Osteocyte (in vitro differentiated cells): ENCODE measurements around the gene MPRIP. TPM values are rescaled to one million over a fixed set of nuclear protein-coding genes. Genes with fewer than 3 reads are reported as not detected.

ENCODE experiments used
- DNase-seq: peaks from one replicate; pipeline ENCODE4 v3.0.0; 2021; ENCODE audit warnings: mixed read lengths; ENCODE audit not compliant: unreplicated experiment; ENCODE audit errors: extremely low spot score
- H3K27ac Mint-ChIP-seq: one replicate; pipeline ENCODE4 v1.8.0; 2021; ENCODE audit warnings: mild to moderate bottlenecking, mixed read lengths; ENCODE audit not compliant: unreplicated experiment
- H3K27me3 Mint-ChIP-seq: one replicate; pipeline ENCODE4 v1.8.0; 2021; ENCODE audit warnings: mixed read lengths; ENCODE audit not compliant: unreplicated experiment
- H3K36me3 Mint-ChIP-seq: one replicate; pipeline ENCODE4 v1.8.0; 2021; ENCODE audit warnings: mixed read lengths; ENCODE audit not compliant: unreplicated experiment
- H3K4me1 Mint-ChIP-seq: one replicate; pipeline ENCODE4 v1.8.0; 2021; ENCODE audit warnings: mixed read lengths; ENCODE audit not compliant: unreplicated experiment
- H3K4me3 Mint-ChIP-seq: one replicate; pipeline ENCODE4 v1.8.0; 2021; ENCODE audit warnings: mild to moderate bottlenecking, moderate library complexity, mixed read lengths; ENCODE audit not compliant: unreplicated experiment
- H3K9me3 Mint-ChIP-seq: one replicate; pipeline ENCODE4 v1.8.0; 2021; ENCODE audit warnings: mixed read lengths; ENCODE audit not compliant: unreplicated experiment
- CTCF ChIP-seq: fragments of 200-600 bp; sonication (generic); IDR thresholded peaks from 2 replicates; pipeline ENCODE4 v1.5.0; 2021; ENCODE audit warnings: antibody characterized with exemption, mild to moderate bottlenecking, moderate library complexity
- total RNA-seq: library from RNA; stranded (reverse); gene quantifications from 2 replicates; pipeline ENCODE4 v1.2.1, GENCODE V29; 2021

MPRIP gene
- total RNA-seq, 1 donor from 2014 or later: 206 TPM

- Mint-ChIP-seq H3K27ac (no peak overlapping the region), H3K4me3 (no peak overlapping the region), H3K36me3 (peaks cover 8% of the 10 kb centered on the region), H3K9me3 (no peaks in the 10 kb centered on the region), H3K4me1 (peaks cover 36% of the 10 kb centered on the region), H3K27me3 (no peaks in the 10 kb centered on the region)
- DNase-seq: no peak
- no peak for TF ChIP-seq CTCF
Observed at GRCh38 chr17:17104036-17104435, 61.8 kb downstream of the MPRIP start.

GRCh38 chr17:17104494-17104893 is 62.2 kb downstream of the MPRIP start:
- H3K27me3 Mint-ChIP-seq: no peaks in the 10 kb centered on the region
- no peak overlapping the region for H3K4me3 Mint-ChIP-seq
- no peak for DNase-seq
- H3K27ac Mint-ChIP-seq: peak overlapping the region; percentile 12
- no peak for TF ChIP-seq CTCF
- peaks cover 36% of the 10 kb centered on the region for H3K4me1 Mint-ChIP-seq
- peaks cover 8% of the 10 kb centered on the region for H3K36me3 Mint-ChIP-seq
- H3K9me3 Mint-ChIP-seq: no peaks in the 10 kb centered on the region

GRCh38 chr17:17105976-17106375 is 63.7 kb downstream of the MPRIP start:
- no peak for TF ChIP-seq CTCF
- H3K4me1 Mint-ChIP-seq: peaks cover 45% of the 10 kb centered on the region
- DNase-seq: no peak

DNA sequence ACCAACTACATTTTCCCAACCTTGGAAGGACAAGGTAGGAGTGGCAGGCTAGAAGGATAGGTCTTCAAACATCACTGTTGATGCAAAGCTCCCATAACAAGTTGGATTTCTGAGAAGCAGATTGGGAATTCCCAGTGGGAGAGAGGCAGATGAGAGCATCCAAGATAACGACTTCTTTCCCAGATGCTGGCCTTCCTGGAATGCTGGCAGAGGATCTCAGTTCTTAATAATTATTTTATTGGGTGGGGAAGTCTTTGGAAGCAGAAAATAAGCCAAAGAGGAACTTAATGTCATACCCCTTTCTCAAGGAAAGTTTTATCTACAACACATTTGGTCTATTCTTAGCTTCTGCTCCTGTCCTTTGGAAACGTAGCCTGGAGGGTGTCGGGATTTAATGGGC is 64.5 kb downstream of the MPRIP start:
- no peak overlapping the region for H3K4me3 Mint-ChIP-seq
- H3K36me3 Mint-ChIP-seq: peaks cover 8% of the 10 kb centered on the region
- H3K27me3 Mint-ChIP-seq: no peaks in the 10 kb centered on the region
- H3K9me3 Mint-ChIP-seq: no peaks in the 10 kb centered on the region
- H3K27ac Mint-ChIP-seq: peak overlapping the region; percentile 41
- TF ChIP-seq CTCF: no peak
- DNase-seq: no peak
- H3K4me1 Mint-ChIP-seq: peaks cover 45% of the 10 kb centered on the region

More at GRCh38 chr17:17105976-17106375, 63.7 kb downstream of the MPRIP start:
- Mint-ChIP-seq H3K36me3 (peaks cover 8% of the 10 kb centered on the region), H3K9me3 (no peaks in the 10 kb centered on the region), H3K4me3 (no peak overlapping the region), H3K27ac (no peak overlapping the region), H3K27me3 (no peaks in the 10 kb centered on the region)

- Mint-ChIP-seq H3K4me1 (peaks cover 45% of the 10 kb centered on the region), H3K27me3 (no peaks in the 10 kb centered on the region), H3K4me3 (no peak overlapping the region), H3K27ac (peak overlapping the region; percentile 41), H3K9me3 (no peaks in the 10 kb centered on the region), H3K36me3 (peaks cover 8% of the 10 kb centered on the region)
- DNase-seq: no peak
- TF ChIP-seq CTCF: no peak
Observed at GRCh38 chr17:17107281-17107680, 65.0 kb downstream of the MPRIP start.
